Astrocyte (in vitro differentiated cells and primary cell): Measurements from ENCODE around the gene NOP58.

Experiments used
- CTCF ChIP-seq: IDR thresholded peaks from 2 replicates; pipeline ENCODE4 v1.5.1; 2011; ENCODE audit warnings: low read depth, mild to moderate bottlenecking, inconsistent platforms, low read length, moderate library complexity; ENCODE audit not compliant: insufficient read depth
- EZH2 ChIP-seq: IDR thresholded peaks from 2 replicates; pipeline ENCODE4 v1.6.1; 2012; ENCODE audit warnings: mild to moderate bottlenecking, low read length, inconsistent platforms; ENCODE audit not compliant: insufficient read depth

- TF ChIP-seq CTCF = no peak
- no peak for TF ChIP-seq EZH2
These were observed 40.5 kb downstream of the NOP58 start for GRCh38 chr2:202306034-202306433.
